HG03521 (cell line): Measurements from ENCODE around the gene MRPL2.

Source experiments
- ATAC-seq: cut with Tn5 transposase; IDR thresholded peaks from one replicate; pipeline ENCODE4 v1.9.1; 2021; ENCODE audit warnings: mild to moderate bottlenecking, moderate library complexity; ENCODE audit not compliant: unreplicated experiment

The MRPL2 gene

GRCh38 chr6:43021270-43022047, 37.8 kb downstream of the MRPL2 start, which contains the start of gene RRP36:
Gene RRP36 (plus strand): TSS chr6:43021623. CDS start chr6:43021655, 32 bp downstream.
- peak; percentile 73 for ATAC-seq

- no peak for ATAC-seq
These were observed 38.4 kb downstream of the MRPL2 start for GRCh38 chr6:43020847-43021246.

DNA sequence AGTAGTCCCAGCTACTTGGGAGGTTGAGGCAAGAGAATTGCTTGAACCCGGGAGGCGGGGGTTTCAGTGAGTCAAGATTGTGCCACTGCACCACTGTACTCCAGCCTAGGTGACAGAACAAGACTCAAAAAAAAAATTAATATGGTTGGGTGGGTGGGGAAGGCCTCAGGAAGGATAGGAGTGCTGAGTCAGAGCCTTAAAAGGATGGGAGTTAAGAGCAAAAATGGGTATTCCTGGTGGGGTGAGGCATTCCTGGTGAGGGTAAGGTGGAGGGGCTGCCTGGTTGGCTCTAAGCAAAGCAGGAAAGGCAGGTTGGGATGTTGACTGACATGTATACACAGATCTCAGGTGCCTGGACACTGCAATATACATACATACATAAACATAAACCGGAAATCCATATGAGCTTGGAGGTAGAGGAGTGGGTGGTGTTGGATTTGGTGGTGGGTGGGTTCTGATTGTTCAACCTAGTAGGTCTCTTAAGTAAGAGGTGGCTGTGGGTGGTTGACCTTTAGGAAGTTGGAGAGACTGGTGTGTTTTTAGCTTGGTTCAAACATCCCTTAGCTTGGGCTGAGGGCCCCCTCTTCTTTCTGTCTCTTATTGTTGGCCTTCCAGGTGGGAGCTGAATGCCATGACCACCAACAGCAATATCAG, 39.1 kb downstream of the MRPL2 start:
- ATAC-seq, result no peak

DNA sequence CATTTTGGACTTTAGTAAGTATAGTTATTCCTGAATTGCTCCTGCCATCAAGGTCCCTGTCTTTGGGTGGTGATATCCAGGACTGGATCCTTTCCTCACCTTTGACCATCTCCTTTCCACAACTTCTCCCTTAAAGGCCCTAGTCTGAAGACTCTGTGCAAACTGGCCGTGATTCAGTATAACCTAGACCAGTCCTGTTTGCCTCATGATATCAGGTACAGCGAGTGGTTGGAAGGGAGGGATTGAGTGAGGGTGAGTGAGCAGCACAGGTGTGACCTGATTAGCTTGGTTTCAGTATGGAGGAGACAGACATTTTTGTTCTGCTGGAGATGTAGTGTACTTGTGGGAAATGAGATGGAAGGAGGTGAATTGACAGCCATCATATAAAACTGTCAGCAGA, 40.1 kb downstream of the MRPL2 start:
- no peak for ATAC-seq

DNA sequence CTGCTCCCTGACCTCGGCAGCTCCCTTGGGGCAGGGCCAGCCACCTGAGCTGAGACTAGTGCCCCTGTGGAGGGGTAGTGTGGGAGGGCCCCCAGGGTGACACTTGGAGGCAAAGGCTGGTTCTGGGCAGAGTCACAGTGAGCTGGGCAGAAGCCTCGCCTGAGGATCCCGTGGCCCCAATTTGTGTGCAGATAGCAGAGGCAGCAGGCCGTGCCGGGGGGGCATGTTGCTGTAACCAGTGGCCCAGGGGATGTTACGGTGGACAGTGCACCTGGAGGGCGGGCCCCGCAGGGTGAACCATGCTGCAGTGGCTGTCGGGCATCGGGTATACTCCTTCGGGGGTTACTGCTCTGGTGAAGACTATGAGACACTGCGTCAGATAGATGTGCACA, 42.3 kb downstream of the MRPL2 start:
- ATAC-seq, result no peak

- no peak for ATAC-seq
These were observed 42.9 kb downstream of the MRPL2 start for GRCh38 chr6:43016176-43016942.

GRCh38 chr6:43014434-43014909, 44.8 kb downstream of the MRPL2 start:
- ATAC-seq, result no peak

DNA sequence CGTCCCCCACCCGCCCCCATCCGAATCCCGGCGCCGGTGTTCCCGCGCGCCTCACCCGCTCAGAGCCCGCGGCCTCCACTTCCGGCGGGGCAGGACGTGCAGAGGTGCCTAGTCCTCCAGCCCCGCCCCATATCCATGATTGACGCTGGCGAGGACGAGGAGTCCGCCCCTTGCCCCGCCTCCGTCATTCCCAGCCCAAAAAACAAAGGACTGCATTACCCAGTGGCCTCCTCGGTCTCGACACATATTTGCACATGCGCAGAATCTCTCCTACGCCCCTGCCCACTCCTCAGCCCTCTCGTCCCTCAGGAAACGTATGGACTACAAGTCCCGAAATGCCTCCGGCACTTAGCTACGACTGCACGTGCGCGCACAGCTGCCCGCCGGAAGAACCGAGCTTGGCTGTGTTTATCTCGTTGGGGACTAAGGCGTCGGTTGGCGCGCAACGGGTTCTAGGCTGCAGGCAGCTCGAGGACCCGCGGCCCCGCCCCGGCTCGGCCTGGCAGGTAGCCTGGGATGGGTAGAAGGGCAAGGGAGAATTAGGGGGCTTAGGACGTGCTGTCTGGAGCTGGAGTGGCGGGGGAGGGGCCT, 45.3 kb downstream of the MRPL2 start, which contains the start of the genes KLHDC3 and MEA1:
KLHDC3 (plus strand) TSS at position 407 of the 591 bp plus-strand sequence. CDS start 2,944 bp downstream, outside the sequence.
MEA1 (minus strand) TSS at position 104 of the 591 bp plus-strand sequence. CDS start 133 bp downstream, outside the sequence.
- ATAC-seq, result peak; percentile 92

DNA sequence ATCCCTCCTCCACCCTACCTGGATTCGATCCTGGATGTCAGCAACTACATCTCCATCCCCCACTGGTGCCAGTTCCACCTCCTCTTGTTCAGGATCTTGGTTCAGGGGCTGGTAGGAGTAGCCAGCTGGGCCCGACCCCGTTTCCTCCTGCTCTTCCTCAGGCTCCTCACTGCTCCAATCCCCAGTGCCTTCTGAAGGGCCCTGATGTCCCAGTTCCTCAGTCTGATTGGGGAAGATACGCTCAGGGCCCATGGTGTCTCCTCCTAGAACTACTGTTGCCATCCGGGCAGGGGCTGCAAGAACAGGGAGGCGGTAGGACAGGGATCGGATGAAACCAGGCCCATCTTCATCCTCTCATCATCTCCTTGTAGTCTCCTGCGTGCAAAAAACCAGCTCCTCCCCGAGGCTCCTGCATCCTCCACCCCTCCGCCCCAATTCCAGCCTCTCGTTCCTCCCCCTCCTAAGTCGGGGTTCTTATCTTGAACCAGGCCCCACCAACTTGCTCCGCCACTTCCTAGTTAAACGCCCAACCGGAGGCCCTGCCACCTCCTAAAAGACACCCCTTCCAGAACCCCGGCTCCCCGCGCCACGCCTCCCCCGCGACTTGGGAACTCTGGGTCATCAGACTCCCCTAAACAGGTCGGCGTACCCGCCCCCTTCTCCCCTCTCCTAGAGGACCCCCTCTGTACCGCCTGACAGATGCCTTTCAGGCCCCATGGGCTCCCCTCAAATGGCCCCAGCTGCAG, 46.0 kb downstream of the MRPL2 start:
- ATAC-seq, result peak; percentile 1

- no peak for ATAC-seq
These were observed 46.9 kb downstream of the MRPL2 start for GRCh38 chr6:43012364-43012763.

DNA sequence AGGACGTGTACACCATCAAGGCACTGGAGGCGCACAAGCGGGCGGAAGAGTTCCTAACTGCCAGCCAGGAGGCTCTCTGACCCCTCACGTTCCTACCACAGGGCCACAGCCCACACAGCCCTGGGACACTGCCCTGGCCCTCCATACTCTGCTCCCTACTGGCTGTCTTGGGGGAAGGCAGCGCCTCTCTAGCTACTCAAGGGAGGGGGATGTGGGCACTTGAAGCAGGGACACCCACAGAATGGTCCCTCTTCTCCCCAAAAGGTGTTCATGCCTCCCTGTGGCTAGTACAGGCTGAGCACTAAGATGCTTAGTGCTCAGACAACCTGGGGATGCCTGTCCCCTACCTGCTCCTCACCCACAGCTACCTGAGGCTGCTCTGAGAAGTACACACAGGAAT, 48.0 kb downstream of the MRPL2 start:
- no peak for ATAC-seq

DNA sequence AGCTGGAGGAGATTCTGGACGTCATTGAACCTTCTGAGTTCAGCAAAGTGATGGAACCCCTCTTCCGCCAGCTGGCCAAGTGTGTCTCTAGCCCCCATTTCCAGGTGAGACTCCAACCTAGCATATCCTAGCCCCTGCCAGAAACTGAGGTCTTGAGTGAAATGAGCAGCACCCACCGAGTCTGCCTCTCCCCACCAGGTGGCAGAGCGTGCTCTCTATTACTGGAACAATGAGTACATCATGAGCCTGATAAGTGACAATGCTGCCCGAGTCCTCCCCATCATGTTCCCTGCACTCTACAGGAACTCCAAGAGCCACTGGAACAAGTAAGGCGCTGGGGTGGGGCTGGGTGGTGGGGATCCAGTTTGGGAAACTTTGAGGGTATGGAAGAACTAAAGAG, 50.1 kb downstream of the MRPL2 start:
- no peak for ATAC-seq

GRCh38 chr6:43007126-43007525, 52.1 kb downstream of the MRPL2 start:
- no peak for ATAC-seq

- ATAC-seq, result no peak
These were observed 53.0 kb downstream of the MRPL2 start for GRCh38 chr6:43006251-43006650.

DNA sequence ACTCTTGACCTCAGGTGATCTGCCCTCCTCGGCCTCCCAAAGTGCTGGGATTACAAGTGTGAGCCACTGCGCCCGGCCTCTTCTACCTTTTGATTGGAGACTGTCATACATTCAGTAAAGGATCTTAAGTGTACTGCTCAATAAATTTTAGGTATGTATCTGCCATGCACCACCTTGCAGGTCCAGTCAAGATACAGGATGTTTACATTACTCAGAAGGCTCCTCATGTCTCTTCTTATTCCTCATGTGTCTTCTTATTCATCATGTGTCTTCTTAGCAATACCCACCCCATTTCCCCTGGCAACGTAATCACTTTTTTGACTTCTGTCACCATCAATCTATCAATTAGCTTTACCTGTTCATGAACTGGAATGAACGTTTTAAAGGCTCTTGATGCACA, 53.4 kb downstream of the MRPL2 start:
- no peak for ATAC-seq
